Cardiac muscle cell (in vitro differentiated cells and primary cell): ENCODE data around the gene MEGF8. TPM values are rescaled to one million over a fixed set of nuclear protein-coding genes. Genes with fewer than 3 reads are reported as not detected.
A peak's percentile ranks its signal among the peaks of the same experiment; 100 is the strongest.

Source experiments
- DNase-seq, 2 donors: peaks; one replicate each; pipeline versions ENCODE4 v3.0.0 to v3.0.0-alpha.2; 2010 to 2017; ENCODE audit warnings: low read depth in 1 of 2, low spot score in 1 of 2
- H3K27ac ChIP-seq: fragments of 200-600 bp; sonication (generic); 2 replicates; pipeline ENCODE4 v1.5.1; 2016
- H3K27me3 ChIP-seq: fragments of 200-600 bp; sonication (generic); 2 replicates; pipeline ENCODE4 v1.6.0; 2016; ENCODE audit warnings: control low read depth
- H3K36me3 ChIP-seq: fragments of 200-600 bp; sonication (generic); 2 replicates; pipeline ENCODE4 v1.5.1; 2016; ENCODE audit warnings: control low read depth
- H3K4me1 ChIP-seq: fragments of 200-600 bp; sonication (generic); 2 replicates; pipeline ENCODE4 v1.8.1; 2017; ENCODE audit warnings: low read depth, mild to moderate bottlenecking, mixed run types
- H3K4me3 ChIP-seq: fragments of 200-600 bp; sonication (generic); 2 replicates; pipeline ENCODE4 v1.5.1; 2016; ENCODE audit warnings: mild to moderate bottlenecking
- H3K9me3 ChIP-seq: fragments of 200-600 bp; sonication (generic); 2 replicates; pipeline ENCODE4 v1.5.1; 2017; ENCODE audit warnings: low read depth, mild to moderate bottlenecking, control low read depth
- CTCF ChIP-seq: IDR thresholded peaks from 2 replicates; pipeline ENCODE4 v1.5.1; 2012; ENCODE audit warnings: low read depth, mild to moderate bottlenecking, low read length
- polyA plus RNA-seq: library from polyadenylated mRNA; unstranded; fragments of >200 nt; fragmentation: Nextera tagmentation; extraction: Ambion mirVana; gene quantifications from 2 replicates; pipeline ENCODE4 v1.2.1, GENCODE V29; 2016
- total RNA-seq: library from RNA; depleted of rRNA; stranded (reverse); fragments of >200 nt; gene quantifications from 2 replicates; pipeline ENCODE4 v1.2.3, GENCODE V29; 2016

Gene MEGF8
- total and polyA plus RNA-seq, 2 experiments from 2014 or later = 23.9 to 102 TPM

DNA sequence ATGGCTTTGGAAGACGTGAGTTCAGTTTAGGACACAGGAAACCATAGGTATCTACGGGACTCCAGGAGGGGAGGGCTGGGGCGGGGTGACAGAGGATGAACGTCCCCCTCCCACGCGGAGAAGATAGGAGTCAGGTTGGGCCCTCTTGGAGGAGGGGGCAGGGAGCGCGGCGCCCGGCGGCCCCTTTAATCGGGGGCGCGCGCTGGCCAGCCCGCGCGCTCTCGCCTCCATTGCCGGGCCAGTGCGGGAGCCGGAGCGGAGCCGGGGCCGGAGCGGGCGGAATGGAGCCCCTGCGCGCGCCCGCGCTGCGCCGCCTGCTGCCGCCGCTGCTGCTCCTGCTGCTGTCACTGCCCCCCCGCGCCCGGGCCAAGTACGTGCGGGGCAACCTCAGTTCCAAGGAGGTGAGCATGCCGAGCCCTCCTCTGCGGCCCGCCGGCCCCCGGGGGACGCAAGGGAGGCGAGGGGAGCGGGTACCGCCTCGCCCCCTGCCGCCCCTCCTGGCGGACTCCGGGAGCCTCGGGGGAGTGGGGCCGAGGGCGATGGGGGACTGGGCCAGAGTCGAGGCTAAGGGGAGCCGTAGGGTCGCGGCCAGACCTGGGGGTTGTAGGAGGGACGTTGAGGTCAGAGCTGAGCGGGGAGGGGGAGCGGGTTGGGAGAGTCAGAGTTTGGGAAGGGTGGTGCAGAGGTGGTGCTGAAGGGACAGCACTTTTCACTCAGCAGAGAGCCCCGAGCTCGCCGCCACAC lies 12.2 kb upstream of the MEGF8 start, which contains the start of gene TMEM145:
TSS of gene TMEM145 (plus strand) at position 214 of the 744 bp plus-strand sequence. CDS start at position 282, 68 bp downstream.
- Histone ChIP-seq H3K4me1 (no peaks in the 10 kb centered on the region), H3K9me3 (no peaks in the 10 kb centered on the region), H3K36me3 (no peaks in the 10 kb centered on the region), H3K27ac (no peak within 1 kb of the TSS), H3K27me3 (peaks cover 21% of the 10 kb centered on the region), H3K4me3 (peak within 1 kb of the TSS; percentile 49)
- TF ChIP-seq CTCF = peak; percentile 21
- DNase-seq = peak; percentile 52 to 84

DNA sequence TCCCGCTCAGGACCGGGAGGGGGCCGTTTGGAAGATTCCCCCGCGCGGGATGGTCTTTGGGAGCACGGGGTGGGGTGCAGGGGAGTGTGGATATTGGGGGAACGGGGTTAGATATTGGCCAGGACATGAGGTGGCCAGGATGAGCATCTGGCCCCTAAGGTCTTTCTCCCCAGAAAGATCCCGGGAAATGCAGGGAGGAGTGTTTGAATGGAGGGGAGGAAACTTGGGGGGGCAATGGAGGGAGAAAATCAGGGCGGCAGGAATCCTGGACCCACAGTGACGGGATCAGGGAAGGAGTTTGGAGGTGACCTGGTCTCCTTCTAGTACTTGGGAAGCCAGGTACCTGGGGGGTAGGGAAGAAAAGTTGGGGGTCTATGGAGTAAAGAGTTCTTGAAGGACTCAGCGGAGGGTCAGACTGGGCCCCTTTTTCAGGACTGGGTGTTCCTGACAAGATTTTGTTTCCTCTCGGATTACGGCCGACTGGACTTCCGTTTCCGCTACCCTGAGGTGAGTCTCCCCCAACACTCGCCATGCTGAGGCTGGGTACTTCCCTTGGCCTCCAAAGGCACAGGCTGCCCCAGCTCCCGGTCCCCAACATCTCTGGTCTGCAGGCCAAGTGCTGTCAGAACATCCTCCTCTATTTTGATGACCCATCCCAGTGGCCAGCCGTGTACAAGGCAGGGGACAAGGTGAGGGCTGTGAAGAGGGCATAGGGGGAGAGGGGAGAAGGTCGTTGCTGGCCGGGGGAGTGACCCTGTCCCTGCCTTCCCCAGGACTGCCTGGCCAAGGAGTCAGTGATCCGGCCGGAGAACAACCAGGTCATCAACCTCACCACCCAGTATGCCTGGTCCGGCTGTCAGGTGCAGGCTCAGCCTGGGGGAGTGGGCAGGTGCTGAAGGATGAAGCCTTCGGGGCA lies 11.3 kb upstream of the MEGF8 start:
- Histone ChIP-seq H3K27me3 (peaks cover 21% of the 10 kb centered on the region), H3K27ac (no peak overlapping the region), H3K36me3 (no peaks in the 10 kb centered on the region), H3K4me1 (no peaks in the 10 kb centered on the region), H3K4me3 (peak overlapping the region; percentile 49), H3K9me3 (no peaks in the 10 kb centered on the region)
- DNase-seq = no peak
- no peak for TF ChIP-seq CTCF

- H3K27ac ChIP-seq = no peak overlapping the region
- no peaks in the 10 kb centered on the region for H3K9me3 ChIP-seq
- peaks cover 24% of the 10 kb centered on the region for H3K27me3 ChIP-seq
- no peak for TF ChIP-seq CTCF
- H3K4me1 ChIP-seq = no peaks in the 10 kb centered on the region
- no peaks in the 10 kb centered on the region for H3K36me3 ChIP-seq
- H3K4me3 ChIP-seq = no peak overlapping the region
- no peak for DNase-seq
Measured at GRCh38 chr19:42315024-42315423, 10.4 kb upstream of the MEGF8 start.

GRCh38 chr19:42316223-42317211 lies 8.9 kb upstream of the MEGF8 start:
- TF ChIP-seq CTCF = no peak
- Histone ChIP-seq H3K27me3 (peaks cover 38% of the 10 kb centered on the region), H3K27ac (no peak overlapping the region), H3K36me3 (no peaks in the 10 kb centered on the region), H3K4me3 (no peak overlapping the region), H3K4me1 (no peaks in the 10 kb centered on the region), H3K9me3 (no peaks in the 10 kb centered on the region)
- peak in 1 of 2 donors; percentile 50 for DNase-seq

- no peaks in the 10 kb centered on the region for H3K9me3 ChIP-seq
- H3K4me1 ChIP-seq = no peaks in the 10 kb centered on the region
- no peak overlapping the region for H3K4me3 ChIP-seq
- H3K36me3 ChIP-seq = no peaks in the 10 kb centered on the region
- DNase-seq = no peak
- TF ChIP-seq CTCF = no peak
- H3K27me3 ChIP-seq = peaks cover 48% of the 10 kb centered on the region
- no peak overlapping the region for H3K27ac ChIP-seq
Measured at GRCh38 chr19:42317535-42317934, 7.9 kb upstream of the MEGF8 start.
